Measurements from ENCODE around the gene SNTB2. TPM values are rescaled to one million over a fixed set of nuclear protein-coding genes. Genes with fewer than 3 reads are reported as not detected.

The SNTB2 gene
- total and polyA plus RNA-seq, 4 donors, result 2.1 to 7.8 (median 4.1) TPM

GRCh38 chr16:69241926-69242325 lies 55.0 kb downstream of the SNTB2 start:
- no peak overlapping the region for H3K9ac ChIP-seq (ENCODE audit: low read depth in 1 of 2, low read length in 2 of 2)
- no peak for DNase-seq (ENCODE audit: low spot score)
- no peaks in the 10 kb centered on the region for H3K4me1 ChIP-seq (ENCODE audit: control insufficient read depth in 4 of 4, insufficient read depth in 4 of 4, low read length in 3 of 4)
- H3K27ac ChIP-seq (ENCODE audit: low read depth in 1 of 2, low read length in 2 of 2), result no peak overlapping the region
- no peaks in the 10 kb centered on the region for H3K9me3 ChIP-seq (ENCODE audit: control insufficient read depth in 4 of 4, low read length in 3 of 4)
- no peaks in the 10 kb centered on the region for H3K27me3 ChIP-seq (ENCODE audit: control insufficient read depth in 4 of 4, insufficient read depth in 4 of 4, low read length in 3 of 4)
- 96% methylated on average over 4 of the region's 4 CpGs for WGBS
- H3K36me3 ChIP-seq (ENCODE audit: control insufficient read depth in 4 of 4, insufficient read depth in 3 of 4, low read depth in 1 of 4, low read length in 3 of 4), result peaks cover 0 to 5% (median 5%) of the 10 kb centered on the region in 4 donors
- H3K4me3 ChIP-seq (ENCODE audit: low read depth in 1 of 3, low read length in 3 of 3), result no peak overlapping the region
- TF ChIP-seq, protein P1, sequence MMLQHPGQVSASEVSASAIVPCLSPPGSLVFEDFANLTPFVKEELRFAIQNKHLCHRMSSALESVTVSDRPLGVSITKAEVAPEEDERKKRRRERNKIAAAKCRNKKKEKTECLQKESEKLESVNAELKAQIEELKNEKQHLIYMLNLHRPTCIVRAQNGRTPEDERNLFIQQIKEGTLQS (IDR thresholded peaks at IDR 0.05), result no peak
- TF ChIP-seq, protein P2, sequence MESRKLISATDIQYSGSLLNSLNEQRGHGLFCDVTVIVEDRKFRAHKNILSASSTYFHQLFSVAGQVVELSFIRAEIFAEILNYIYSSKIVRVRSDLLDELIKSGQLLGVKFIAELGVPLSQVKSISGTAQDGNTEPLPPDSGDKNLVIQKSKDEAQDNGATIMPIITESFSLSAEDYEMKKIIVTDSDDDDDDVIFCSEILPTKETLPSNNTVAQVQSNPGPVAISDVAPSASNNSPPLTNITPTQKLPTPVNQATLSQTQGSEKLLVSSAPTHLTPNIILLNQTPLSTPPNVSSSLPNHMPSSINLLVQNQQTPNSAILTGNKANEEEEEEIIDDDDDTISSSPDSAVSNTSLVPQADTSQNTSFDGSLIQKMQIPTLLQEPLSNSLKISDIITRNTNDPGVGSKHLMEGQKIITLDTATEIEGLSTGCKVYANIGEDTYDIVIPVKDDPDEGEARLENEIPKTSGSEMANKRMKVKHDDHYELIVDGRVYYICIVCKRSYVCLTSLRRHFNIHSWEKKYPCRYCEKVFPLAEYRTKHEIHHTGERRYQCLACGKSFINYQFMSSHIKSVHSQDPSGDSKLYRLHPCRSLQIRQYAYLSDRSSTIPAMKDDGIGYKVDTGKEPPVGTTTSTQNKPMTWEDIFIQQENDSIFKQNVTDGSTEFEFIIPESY (IDR thresholded peaks at IDR 0.05), result no peak
- TF ChIP-seq GABPA (IDR thresholded peaks at IDR 0.05 in 1 of 2, conservative IDR thresholded peaks at IDR 0.05 in 1 of 2) (no peak), FOXA1 (IDR thresholded peaks at IDR 0.05) (no peak), SP1 (IDR thresholded peaks at IDR 0.05) (no peak), NR2F2 (IDR thresholded peaks at IDR 0.05) (no peak), RXRA (IDR thresholded peaks at IDR 0.05) (no peak), RAD21 (IDR thresholded peaks at IDR 0.05) (no peak), FOXA2 (IDR thresholded peaks at IDR 0.05) (no peak), JUND (IDR thresholded peaks at IDR 0.05) (no peak), YY1 (IDR thresholded peaks at IDR 0.05) (no peak)
- TF ChIP-seq, protein P3, sequence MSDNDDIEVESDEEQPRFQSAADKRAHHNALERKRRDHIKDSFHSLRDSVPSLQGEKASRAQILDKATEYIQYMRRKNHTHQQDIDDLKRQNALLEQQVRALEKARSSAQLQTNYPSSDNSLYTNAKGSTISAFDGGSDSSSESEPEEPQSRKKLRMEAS (IDR thresholded peaks at IDR 0.05), result no peak
- TF ChIP-seq, protein P4, sequence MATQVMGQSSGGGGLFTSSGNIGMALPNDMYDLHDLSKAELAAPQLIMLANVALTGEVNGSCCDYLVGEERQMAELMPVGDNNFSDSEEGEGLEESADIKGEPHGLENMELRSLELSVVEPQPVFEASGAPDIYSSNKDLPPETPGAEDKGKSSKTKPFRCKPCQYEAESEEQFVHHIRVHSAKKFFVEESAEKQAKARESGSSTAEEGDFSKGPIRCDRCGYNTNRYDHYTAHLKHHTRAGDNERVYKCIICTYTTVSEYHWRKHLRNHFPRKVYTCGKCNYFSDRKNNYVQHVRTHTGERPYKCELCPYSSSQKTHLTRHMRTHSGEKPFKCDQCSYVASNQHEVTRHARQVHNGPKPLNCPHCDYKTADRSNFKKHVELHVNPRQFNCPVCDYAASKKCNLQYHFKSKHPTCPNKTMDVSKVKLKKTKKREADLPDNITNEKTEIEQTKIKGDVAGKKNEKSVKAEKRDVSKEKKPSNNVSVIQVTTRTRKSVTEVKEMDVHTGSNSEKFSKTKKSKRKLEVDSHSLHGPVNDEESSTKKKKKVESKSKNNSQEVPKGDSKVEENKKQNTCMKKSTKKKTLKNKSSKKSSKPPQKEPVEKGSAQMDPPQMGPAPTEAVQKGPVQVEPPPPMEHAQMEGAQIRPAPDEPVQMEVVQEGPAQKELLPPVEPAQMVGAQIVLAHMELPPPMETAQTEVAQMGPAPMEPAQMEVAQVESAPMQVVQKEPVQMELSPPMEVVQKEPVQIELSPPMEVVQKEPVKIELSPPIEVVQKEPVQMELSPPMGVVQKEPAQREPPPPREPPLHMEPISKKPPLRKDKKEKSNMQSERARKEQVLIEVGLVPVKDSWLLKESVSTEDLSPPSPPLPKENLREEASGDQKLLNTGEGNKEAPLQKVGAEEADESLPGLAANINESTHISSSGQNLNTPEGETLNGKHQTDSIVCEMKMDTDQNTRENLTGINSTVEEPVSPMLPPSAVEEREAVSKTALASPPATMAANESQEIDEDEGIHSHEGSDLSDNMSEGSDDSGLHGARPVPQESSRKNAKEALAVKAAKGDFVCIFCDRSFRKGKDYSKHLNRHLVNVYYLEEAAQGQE (IDR thresholded peaks at IDR 0.05), result no peak

DNA sequence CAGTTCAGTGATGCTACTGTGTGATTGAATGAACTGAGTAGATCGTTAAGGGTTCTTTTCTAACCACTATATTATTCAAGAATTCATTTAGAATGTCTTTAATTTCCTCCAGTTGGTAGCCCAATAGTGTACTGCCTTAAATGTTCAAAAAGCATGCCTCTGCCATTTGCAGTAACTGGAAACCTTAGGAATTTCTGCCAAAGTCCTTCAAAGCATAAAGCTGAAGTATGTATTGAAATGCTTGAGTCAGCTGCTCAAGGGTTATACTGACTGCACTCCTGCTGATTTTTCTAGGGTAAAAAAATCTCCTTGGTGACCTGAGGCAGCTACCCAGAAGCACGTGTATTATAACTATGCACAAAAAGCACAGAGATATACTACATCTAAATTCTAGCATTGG lies 56.5 kb downstream of the SNTB2 start:
- H3K9ac ChIP-seq (ENCODE audit: low read depth in 1 of 2, low read length in 2 of 2), result no peak overlapping the region
- H3K27ac ChIP-seq (ENCODE audit: low read depth in 1 of 2, low read length in 2 of 2), result no peak overlapping the region
- H3K4me1 ChIP-seq (ENCODE audit: control insufficient read depth in 4 of 4, insufficient read depth in 4 of 4, low read length in 3 of 4), result no peaks in the 10 kb centered on the region
- no peaks in the 10 kb centered on the region for H3K27me3 ChIP-seq (ENCODE audit: control insufficient read depth in 4 of 4, insufficient read depth in 4 of 4, low read length in 3 of 4)
- peaks cover 0 to 5% (median 4%) of the 10 kb centered on the region in 4 donors for H3K36me3 ChIP-seq (ENCODE audit: control insufficient read depth in 4 of 4, insufficient read depth in 3 of 4, low read depth in 1 of 4, low read length in 3 of 4)
- TF ChIP-seq FOXA1 (IDR thresholded peaks at IDR 0.05), result no peak
- TF ChIP-seq SP1 (IDR thresholded peaks at IDR 0.05), result no peak
- no peak for TF ChIP-seq HNF4A (conservative IDR thresholded peaks at IDR 0.05)
- TF ChIP-seq YY1 (IDR thresholded peaks at IDR 0.05), result no peak
- no peak for TF ChIP-seq FOXA2 (IDR thresholded peaks at IDR 0.05)
- no peak for TF ChIP-seq TAF1 (conservative IDR thresholded peaks at IDR 0.05)
- TF ChIP-seq, protein P5, sequence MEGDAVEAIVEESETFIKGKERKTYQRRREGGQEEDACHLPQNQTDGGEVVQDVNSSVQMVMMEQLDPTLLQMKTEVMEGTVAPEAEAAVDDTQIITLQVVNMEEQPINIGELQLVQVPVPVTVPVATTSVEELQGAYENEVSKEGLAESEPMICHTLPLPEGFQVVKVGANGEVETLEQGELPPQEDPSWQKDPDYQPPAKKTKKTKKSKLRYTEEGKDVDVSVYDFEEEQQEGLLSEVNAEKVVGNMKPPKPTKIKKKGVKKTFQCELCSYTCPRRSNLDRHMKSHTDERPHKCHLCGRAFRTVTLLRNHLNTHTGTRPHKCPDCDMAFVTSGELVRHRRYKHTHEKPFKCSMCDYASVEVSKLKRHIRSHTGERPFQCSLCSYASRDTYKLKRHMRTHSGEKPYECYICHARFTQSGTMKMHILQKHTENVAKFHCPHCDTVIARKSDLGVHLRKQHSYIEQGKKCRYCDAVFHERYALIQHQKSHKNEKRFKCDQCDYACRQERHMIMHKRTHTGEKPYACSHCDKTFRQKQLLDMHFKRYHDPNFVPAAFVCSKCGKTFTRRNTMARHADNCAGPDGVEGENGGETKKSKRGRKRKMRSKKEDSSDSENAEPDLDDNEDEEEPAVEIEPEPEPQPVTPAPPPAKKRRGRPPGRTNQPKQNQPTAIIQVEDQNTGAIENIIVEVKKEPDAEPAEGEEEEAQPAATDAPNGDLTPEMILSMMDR (IDR thresholded peaks at IDR 0.05; ENCODE audit: low read depth, low read length, missing input control), result no peak
- H3K4me3 ChIP-seq (ENCODE audit: low read depth in 1 of 3, low read length in 3 of 3), result no peak overlapping the region
- no peak for DNase-seq (ENCODE audit: low spot score)
- WGBS, result 88% methylated on average over 2 of the region's 2 CpGs
- no peaks in the 10 kb centered on the region for H3K9me3 ChIP-seq (ENCODE audit: control insufficient read depth in 4 of 4, low read length in 3 of 4)

Measured in liver (tissue), 9 donors.